ENCODE measurements around the gene RAB3B. TPM values are rescaled to one million over a fixed set of nuclear protein-coding genes. Genes with fewer than 3 reads are reported as not detected.

Gene RAB3B
- total and polyA plus RNA-seq, 9 of the 15 experiments (the other 6 are each of a cell fraction or from before 2014, with no cell fraction given): 0.07 to 0.47 (median 0.27) TPM

GRCh38 chr1:51901151-51901550, 89.3 kb downstream of the RAB3B start:
- no peak for ATAC-seq
- in situ Hi-C loops (cut with MboI) (no loop called here), intact Hi-C loops (cut with micrococcal nuclease) (no loop called here)
- no peaks in the 10 kb centered on the region for H3K4me1 ChIP-seq (replicated peaks in 1 of 2; ENCODE audit: control insufficient read depth in 2 of 2, insufficient read depth in 2 of 2, low read length in 2 of 2)
- 0 out of 2 replicates have a peak, but pooled peaks cover 4% of the 10 kb centered on the region for H3K9me3 ChIP-seq (replicated peaks; ENCODE audit: control insufficient read depth, insufficient read depth, low read depth, low read length)
- no peak overlapping the region for H2AFZ ChIP-seq (ENCODE audit: low read depth, low read length)
- H3K9me1 ChIP-seq (ENCODE audit: control insufficient read depth, insufficient read depth, low read length): no peaks in the 10 kb centered on the region
- POLR2A ChIA-PET: interaction anchor here (1.2 kb wide), 1 partner anchor 9 kb away, joined by 3 read pairs; no protein-coding TSS in a partner anchor
- 31% methylated on average over 4 of the region's 4 CpGs for WGBS (ENCODE audit: insufficient coverage, low coverage, missing lambda C conversion rate)
- no peak overlapping the region for H3K27ac ChIP-seq (ENCODE audit: extremely low read depth, low read depth, low read length)
- H3K4me2 ChIP-seq (ENCODE audit: insufficient read depth, low read length): no peak overlapping the region
- no peak for FAIRE-seq
- CTCF ChIA-PET (ENCODE audit: low intra/inter-chr PET ratio): interaction anchor here (1.2 kb wide), 1 partner anchor 101 kb away, joined by 4 read pairs; no protein-coding TSS in a partner anchor
- H3K79me2 ChIP-seq (ENCODE audit: control insufficient read depth, insufficient read depth, low read length): no peaks in the 10 kb centered on the region
- BruUV-seq (replicated peaks): no TSS peak
- no peaks in the 10 kb centered on the region for H3K36me3 ChIP-seq (ENCODE audit: control insufficient read depth, insufficient read depth, low read length)
- no peaks in the 10 kb centered on the region for H4K20me1 ChIP-seq (replicated peaks; ENCODE audit: control insufficient read depth, insufficient read depth, low read length)
- H3K27me3 ChIP-seq (ENCODE audit: control insufficient read depth in 2 of 2, insufficient read depth in 2 of 2, low read length in 2 of 2): peaks cover 4 to 27% of the 10 kb centered on the region in 2 experiments; a peak in 4 of 5 replicates
- no peak for TF ChIP-seq THRAP3 (IDR thresholded peaks at IDR 0.05; ENCODE audit: borderline replicate concordance)
- TF ChIP-seq TBL1XR1 (IDR thresholded peaks at IDR 0.05; ENCODE audit: low read length in 2 of 2): no peak
- no peak for TF ChIP-seq HOMEZ (CRISPR knock-in tag; IDR thresholded peaks at IDR 0.05)
- no peak for TF ChIP-seq NR2F6 (CRISPR knock-in tag; IDR thresholded peaks at IDR 0.05)
- TF ChIP-seq SNIP1 (IDR thresholded peaks at IDR 0.05; ENCODE audit: low read depth): no peak
- no peak for TF ChIP-seq ZNF124 (CRISPR knock-in tag; IDR thresholded peaks at IDR 0.05)
- no peak for TF ChIP-seq DPF2 (IDR thresholded peaks at IDR 0.05)
- no peak for TF ChIP-seq EHMT2 (IDR thresholded peaks at IDR 0.05)
- TF ChIP-seq MIER1 (IDR thresholded peaks at IDR 0.05; ENCODE audit: low read depth): no peak
- TF ChIP-seq BCL6 (CRISPR knock-in tag; IDR thresholded peaks at IDR 0.05): no peak
- DNase-seq (ENCODE audit: extremely low read depth in 1 of 4, low spot score in 3 of 4): no peak
- no peak overlapping the region for H3K4me3 ChIP-seq
- no peak overlapping the region for H3K9ac ChIP-seq (ENCODE audit: insufficient read depth in 1 of 2, low read depth in 2 of 2, low read length in 2 of 2)
